Fibroblast of mammary gland (primary cell): Measurements from ENCODE around the gene CBX5.

Source experiments
- DNase-seq: peaks from one replicate; pipeline ENCODE4 v3.0.0-alpha.2; 2010; ENCODE audit warnings: low read depth
- H3K4me3 ChIP-seq: 2 replicates; pipeline ENCODE4 v1.5.1; 2011; ENCODE audit warnings: low read depth, mild to moderate bottlenecking, low read length, moderate library complexity; ENCODE audit not compliant: control insufficient read depth
- TF ChIP-seq, protein P1 (sequence below): conservative IDR thresholded peaks from 2 replicates; pipeline ENCODE4 v1.5.1; 2011; ENCODE audit warnings: low read depth, low read length, inconsistent platforms; ENCODE audit not compliant: control insufficient read depth, insufficient read depth

CBX5 gene

DNA sequence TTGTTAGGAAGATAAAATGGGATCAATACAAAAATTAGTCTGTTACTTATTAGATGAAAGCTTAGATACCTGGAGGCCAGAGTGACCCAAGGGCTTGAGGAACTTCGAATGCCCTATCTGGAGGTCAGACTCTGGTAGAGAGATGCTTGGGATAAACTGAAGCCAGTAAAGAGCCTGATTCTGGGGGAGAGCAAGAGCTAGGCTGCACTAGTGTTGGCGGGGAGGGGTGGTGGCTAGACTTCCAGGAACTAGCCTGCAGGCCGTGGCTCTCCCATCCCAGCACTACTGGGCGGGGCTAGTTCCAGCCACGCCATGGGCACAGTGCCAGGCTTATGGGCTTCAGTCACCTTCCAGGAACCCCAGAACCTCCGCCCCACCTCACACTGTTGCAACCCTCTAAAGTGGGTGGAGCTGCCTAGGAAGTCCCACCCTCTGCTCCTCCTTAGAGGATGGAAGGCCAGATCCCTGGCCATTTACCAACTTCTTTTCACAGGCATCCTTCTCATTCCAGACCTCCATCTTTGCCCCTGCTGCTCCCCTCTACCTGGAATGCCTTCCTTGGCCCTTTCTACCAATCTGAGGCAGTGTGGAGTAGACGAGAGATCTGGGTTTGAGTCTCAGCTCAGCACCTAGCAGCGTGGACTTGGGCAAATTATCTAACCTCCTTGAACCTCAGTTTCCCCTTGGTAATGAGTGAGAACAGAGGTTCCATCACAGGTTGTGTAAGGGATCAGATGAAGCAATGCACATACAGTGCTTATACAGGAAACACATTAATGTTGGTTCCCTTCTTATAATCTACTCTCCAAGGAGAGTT is 27.2 kb upstream of the CBX5 start:
- DNase-seq: peak; percentile 57
- TF ChIP-seq, protein P1, sequence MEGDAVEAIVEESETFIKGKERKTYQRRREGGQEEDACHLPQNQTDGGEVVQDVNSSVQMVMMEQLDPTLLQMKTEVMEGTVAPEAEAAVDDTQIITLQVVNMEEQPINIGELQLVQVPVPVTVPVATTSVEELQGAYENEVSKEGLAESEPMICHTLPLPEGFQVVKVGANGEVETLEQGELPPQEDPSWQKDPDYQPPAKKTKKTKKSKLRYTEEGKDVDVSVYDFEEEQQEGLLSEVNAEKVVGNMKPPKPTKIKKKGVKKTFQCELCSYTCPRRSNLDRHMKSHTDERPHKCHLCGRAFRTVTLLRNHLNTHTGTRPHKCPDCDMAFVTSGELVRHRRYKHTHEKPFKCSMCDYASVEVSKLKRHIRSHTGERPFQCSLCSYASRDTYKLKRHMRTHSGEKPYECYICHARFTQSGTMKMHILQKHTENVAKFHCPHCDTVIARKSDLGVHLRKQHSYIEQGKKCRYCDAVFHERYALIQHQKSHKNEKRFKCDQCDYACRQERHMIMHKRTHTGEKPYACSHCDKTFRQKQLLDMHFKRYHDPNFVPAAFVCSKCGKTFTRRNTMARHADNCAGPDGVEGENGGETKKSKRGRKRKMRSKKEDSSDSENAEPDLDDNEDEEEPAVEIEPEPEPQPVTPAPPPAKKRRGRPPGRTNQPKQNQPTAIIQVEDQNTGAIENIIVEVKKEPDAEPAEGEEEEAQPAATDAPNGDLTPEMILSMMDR: no peak
- H3K4me3 ChIP-seq: no peak overlapping the region

- TF ChIP-seq, protein P1: no peak
- no peak for DNase-seq
- H3K4me3 ChIP-seq: no peak overlapping the region
Observed at GRCh38 chr12:54304187-54304810, 24.4 kb upstream of the CBX5 start.

GRCh38 chr12:54303640-54304039 is 23.7 kb upstream of the CBX5 start:
- DNase-seq: no peak
- TF ChIP-seq, protein P1: no peak
- no peak overlapping the region for H3K4me3 ChIP-seq

GRCh38 chr12:54301428-54302048 is 21.6 kb upstream of the CBX5 start:
- DNase-seq: no peak
- TF ChIP-seq, protein P1: no peak
- H3K4me3 ChIP-seq: no peak overlapping the region

DNA sequence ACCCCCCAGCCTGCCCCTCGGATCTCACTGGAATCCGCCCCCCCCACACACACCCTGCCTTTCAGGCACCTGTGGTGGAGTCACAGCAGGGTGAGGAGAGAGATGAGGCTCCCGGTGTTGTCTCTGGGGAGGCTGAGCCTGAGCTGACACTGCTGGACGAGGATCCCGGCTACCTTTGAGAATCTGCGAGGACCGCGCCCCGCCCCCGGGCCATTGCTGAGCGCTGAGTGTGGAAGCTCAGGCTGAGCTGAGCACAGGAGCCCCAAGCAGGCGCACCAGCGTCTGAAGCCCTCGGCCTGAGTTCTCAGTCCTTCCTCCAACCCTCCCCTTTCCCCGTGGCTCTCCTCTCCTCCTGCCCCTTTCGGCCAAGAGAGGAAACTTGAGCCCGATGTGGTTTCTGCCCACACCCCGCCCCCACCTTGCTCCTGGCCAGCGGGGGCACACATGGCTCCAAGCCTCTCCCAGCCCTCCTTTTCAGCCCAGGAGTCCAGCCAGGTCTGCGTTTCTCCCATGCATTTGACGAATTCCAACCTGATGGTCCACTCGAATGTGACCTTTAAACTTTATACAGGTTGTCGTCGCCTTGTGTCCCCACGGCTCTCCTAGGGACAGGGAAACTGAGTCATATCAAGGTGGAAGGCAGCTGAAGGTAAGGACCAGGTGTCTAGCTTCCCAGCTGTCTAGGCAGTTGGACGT is 21.0 kb upstream of the CBX5 start, which contains the start of gene NFE2:
NFE2 (minus strand) TSS at position 284 of the 696 bp plus-strand sequence. CDS start 5,767 bp downstream, outside the sequence.
- H3K4me3 ChIP-seq: no peak within 1 kb of the TSS
- TF ChIP-seq, protein P1: no peak
- peak; percentile 63 for DNase-seq

- TF ChIP-seq, protein P1: no peak
- no peak overlapping the region for H3K4me3 ChIP-seq
Observed at GRCh38 chr12:54300225-54300731, 20.4 kb upstream of the CBX5 start.

More at GRCh38 chr12:54300225-54300731, 20.4 kb upstream of the CBX5 start:
- no peak for DNase-seq
